ENCODE results near the gene FGF14.
"Not testable (repeated sequence)": the region's sequence is repeated elsewhere in the genome, so short reads cannot be mapped to it uniquely, and the experiment has no call there.

Gene FGF14

GRCh38 chr13:101837778-101838177 lies 564.1 kb downstream of the FGF14 start:
- not testable (repeated sequence) for DNase-seq

- no peak for DNase-seq
Observed at GRCh38 chr13:101837288-101837687, 564.6 kb downstream of the FGF14 start.

- no peak for DNase-seq
Observed at GRCh38 chr13:101835920-101836319, 565.9 kb downstream of the FGF14 start.

GRCh38 chr13:101833671-101834070 lies 568.2 kb downstream of the FGF14 start:
- DNase-seq: no peak

GRCh38 chr13:101830035-101830434 lies 571.8 kb downstream of the FGF14 start:
- no peak for DNase-seq

- DNase-seq: no peak
Observed at GRCh38 chr13:101829484-101829883, 572.4 kb downstream of the FGF14 start.

GRCh38 chr13:101828119-101828518 lies 573.7 kb downstream of the FGF14 start:
- DNase-seq: no peak

GRCh38 chr13:101817898-101818297 lies 584.0 kb downstream of the FGF14 start:
- DNase-seq: no peak

- no peak for DNase-seq
Observed at GRCh38 chr13:101811881-101812280, 590.0 kb downstream of the FGF14 start.

GRCh38 chr13:101811284-101811839 lies 590.5 kb downstream of the FGF14 start:
- DNase-seq: no peak

GRCh38 chr13:101799196-101799595 lies 602.7 kb downstream of the FGF14 start:
- no peak for DNase-seq

GRCh38 chr13:101798437-101798836 lies 603.4 kb downstream of the FGF14 start:
- no peak for DNase-seq

GRCh38 chr13:101795460-101795859 lies 606.4 kb downstream of the FGF14 start:
- DNase-seq: no peak

- DNase-seq: no peak
Observed at GRCh38 chr13:101795025-101795424, 606.8 kb downstream of the FGF14 start.

GRCh38 chr13:101792189-101792588 lies 609.7 kb downstream of the FGF14 start:
- no peak for DNase-seq

- no peak for DNase-seq
Observed at GRCh38 chr13:101785858-101786257, 616.0 kb downstream of the FGF14 start.

GRCh38 chr13:101784313-101784712 lies 617.5 kb downstream of the FGF14 start:
- no peak for DNase-seq

- no peak for DNase-seq
Observed at GRCh38 chr13:101783554-101783953, 618.3 kb downstream of the FGF14 start.

- no peak for DNase-seq
Observed at GRCh38 chr13:101780211-101780610, 621.6 kb downstream of the FGF14 start.

- DNase-seq: no peak
Observed at GRCh38 chr13:101779147-101779546, 622.7 kb downstream of the FGF14 start.

- DNase-seq: no peak
Observed at GRCh38 chr13:101775267-101775666, 626.6 kb downstream of the FGF14 start.

GRCh38 chr13:101774393-101774792 lies 627.5 kb downstream of the FGF14 start:
- DNase-seq: no peak

GRCh38 chr13:101773062-101773461 lies 628.8 kb downstream of the FGF14 start:
- DNase-seq: no peak

- no peak for DNase-seq
Observed at GRCh38 chr13:101767131-101767530, 634.7 kb downstream of the FGF14 start.

- DNase-seq: no peak
Observed at GRCh38 chr13:101763191-101763590, 638.7 kb downstream of the FGF14 start.

Data from activated effector memory CD4-positive, alpha-beta T cell treated with anti-CD3 and anti-CD28 coated beads, Interleukin-2, amount 50 U/mL, for 16 hours (primary cell).